OCI-LY3 (cell line): ENCODE results near the gene DOCK1.

ENCODE experiments used
- H2AFZ ChIP-seq: fragments of 200-600, 300-600 bp; shearing (Covaris generic); 2 replicates; pipeline ENCODE4 v1.6.0; 2014; ENCODE audit warnings: antibody characterized with exemption, low read depth, low read length
- H3K27ac ChIP-seq: fragments of 200-600, 300-600 bp; sonication (generic); 2 replicates; pipeline ENCODE4 v1.5.1; 2014; ENCODE audit warnings: mild to moderate bottlenecking, low read length, moderate library complexity, mixed read lengths
- H3K27me3 ChIP-seq: fragments of 200-600, 300-600 bp; sonication (generic); 2 replicates; pipeline ENCODE4 v1.6.1; 2014; ENCODE audit warnings: low read depth, low read length, mixed read lengths
- H3K36me3 ChIP-seq: fragments of 200-600, 300-600 bp; sonication (generic); replicated peaks from 2 replicates; pipeline ENCODE3; 2014; ENCODE audit warnings: low read depth, low read length, mixed read lengths
- H3K4me1 ChIP-seq: fragments of 300-600, 200-600 bp; sonication (generic); 2 replicates; pipeline ENCODE4 v1.6.1; 2014; ENCODE audit warnings: low read length, mixed read lengths
- H3K4me2 ChIP-seq: fragments of 200-600, 300-600 bp; sonication (generic); 2 replicates; pipeline ENCODE4 v1.6.1; 2014; ENCODE audit warnings: low read length, mixed read lengths
- H3K4me3 ChIP-seq: fragments of 300-600, 200-600 bp; sonication (generic); 2 replicates; pipeline ENCODE4 v1.5.1; 2014; ENCODE audit warnings: antibody characterized with exemption, mild to moderate bottlenecking, low read length, moderate library complexity
- H3K79me2 ChIP-seq: fragments of 300-600, 200-600 bp; shearing (Covaris generic); 2 replicates; pipeline ENCODE4 v1.6.1; 2014; ENCODE audit warnings: mild to moderate bottlenecking, low read length, mixed read lengths
- H3K9ac ChIP-seq: fragments of 300-600, 200-600 bp; shearing (Covaris generic); 2 replicates; pipeline ENCODE4 v1.6.0; 2014; ENCODE audit warnings: mild to moderate bottlenecking, low read length, moderate library complexity
- H3K9me3 ChIP-seq: fragments of 200-600, 300-600 bp; shearing (Covaris generic); 2 replicates; pipeline ENCODE4 v1.6.1; 2014; ENCODE audit warnings: low read length, mixed read lengths; ENCODE audit not compliant: insufficient read depth
- H4K20me1 ChIP-seq: fragments of 200-600, 300-600 bp; sonication (generic); 2 replicates; pipeline ENCODE4 v1.6.1; 2016; ENCODE audit warnings: low read length, mixed read lengths; ENCODE audit not compliant: insufficient read depth
- EZH2phosphoT487 ChIP-seq: fragments of 200-600 bp; shearing (Covaris generic); IDR thresholded peaks from 2 replicates; pipeline ENCODE4 v1.6.1; 2018; ENCODE audit warnings: antibody characterized with exemption, mixed run types, low read depth
- TF ChIP-seq, protein P1 (sequence below): fragments of 200-600, 300-600 bp; sonication (generic); IDR thresholded peaks from 2 replicates; pipeline ENCODE4 v1.5.1; 2014; ENCODE audit warnings: antibody characterized with exemption, low read length, low read depth

The DOCK1 gene

DNA sequence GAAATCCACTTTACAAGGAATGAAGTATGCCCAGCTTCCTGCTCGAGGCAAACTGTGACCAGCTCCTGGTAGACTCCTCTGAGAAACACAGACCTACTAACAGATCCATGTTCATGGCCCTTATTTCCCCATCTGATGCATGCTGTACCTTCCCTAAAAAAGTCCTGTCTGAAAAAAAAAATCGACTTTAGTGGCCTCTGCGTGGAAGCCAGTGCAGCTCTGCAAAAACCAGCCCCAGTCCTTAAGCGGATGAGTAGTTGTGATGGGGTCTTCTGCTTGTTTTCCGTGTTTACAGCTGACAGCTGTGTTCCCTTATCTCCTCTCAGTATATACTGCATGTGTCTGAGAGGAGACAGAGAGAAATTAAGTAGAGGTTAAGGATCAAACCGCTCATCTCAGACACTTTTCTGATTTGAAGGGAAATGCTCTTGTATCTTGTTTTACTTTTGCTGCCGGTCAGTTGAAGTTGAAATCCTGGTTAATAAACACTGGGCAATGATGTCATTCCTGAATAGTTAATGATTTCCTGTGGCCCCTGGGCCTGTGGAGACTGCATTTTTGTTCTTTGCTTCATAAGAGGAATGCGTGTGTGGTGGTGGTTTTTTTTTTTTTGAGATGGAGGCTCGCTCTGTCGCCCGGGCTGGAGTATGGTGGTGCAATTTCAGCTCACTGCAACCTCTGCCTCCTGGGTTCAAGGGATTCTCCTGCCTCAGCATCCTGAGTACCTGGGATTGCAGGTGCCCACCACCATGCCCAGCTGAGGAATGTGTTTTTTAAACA lies 67.6 kb downstream of the DOCK1 start:
- H3K4me2 ChIP-seq: no peak overlapping the region
- H3K36me3 ChIP-seq: no peaks in the 10 kb centered on the region
- no peaks in the 10 kb centered on the region for H4K20me1 ChIP-seq
- H3K27me3 ChIP-seq: no peaks in the 10 kb centered on the region
- no peak overlapping the region for H3K9ac ChIP-seq
- H2AFZ ChIP-seq: no peak overlapping the region
- H3K79me2 ChIP-seq: no peaks in the 10 kb centered on the region
- TF ChIP-seq, protein P1, sequence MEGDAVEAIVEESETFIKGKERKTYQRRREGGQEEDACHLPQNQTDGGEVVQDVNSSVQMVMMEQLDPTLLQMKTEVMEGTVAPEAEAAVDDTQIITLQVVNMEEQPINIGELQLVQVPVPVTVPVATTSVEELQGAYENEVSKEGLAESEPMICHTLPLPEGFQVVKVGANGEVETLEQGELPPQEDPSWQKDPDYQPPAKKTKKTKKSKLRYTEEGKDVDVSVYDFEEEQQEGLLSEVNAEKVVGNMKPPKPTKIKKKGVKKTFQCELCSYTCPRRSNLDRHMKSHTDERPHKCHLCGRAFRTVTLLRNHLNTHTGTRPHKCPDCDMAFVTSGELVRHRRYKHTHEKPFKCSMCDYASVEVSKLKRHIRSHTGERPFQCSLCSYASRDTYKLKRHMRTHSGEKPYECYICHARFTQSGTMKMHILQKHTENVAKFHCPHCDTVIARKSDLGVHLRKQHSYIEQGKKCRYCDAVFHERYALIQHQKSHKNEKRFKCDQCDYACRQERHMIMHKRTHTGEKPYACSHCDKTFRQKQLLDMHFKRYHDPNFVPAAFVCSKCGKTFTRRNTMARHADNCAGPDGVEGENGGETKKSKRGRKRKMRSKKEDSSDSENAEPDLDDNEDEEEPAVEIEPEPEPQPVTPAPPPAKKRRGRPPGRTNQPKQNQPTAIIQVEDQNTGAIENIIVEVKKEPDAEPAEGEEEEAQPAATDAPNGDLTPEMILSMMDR: no peak
- TF ChIP-seq EZH2phosphoT487: no peak
- no peak overlapping the region for H3K4me3 ChIP-seq
- no peak overlapping the region for H3K27ac ChIP-seq
- H3K4me1 ChIP-seq: no peaks in the 10 kb centered on the region
- H3K9me3 ChIP-seq: no peaks in the 10 kb centered on the region

DNA sequence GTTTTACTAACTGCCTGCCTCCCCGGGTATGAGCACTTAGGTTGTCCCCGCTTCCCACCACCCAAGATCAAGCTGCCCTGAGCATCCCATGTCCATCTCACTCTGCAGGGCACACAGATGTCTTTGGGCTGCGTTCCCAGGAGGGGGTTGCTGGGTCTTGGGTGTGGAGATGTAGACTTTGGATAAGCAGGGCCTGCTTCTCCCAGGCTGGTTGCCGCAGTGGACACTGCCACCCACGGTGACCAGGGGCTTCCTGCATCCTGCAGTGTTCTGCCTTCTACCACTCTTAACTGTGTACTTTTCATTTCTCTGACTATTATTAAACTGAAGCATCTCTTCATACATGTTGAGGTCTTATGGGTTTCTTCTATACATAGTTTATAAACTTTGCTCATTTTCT lies 70.0 kb downstream of the DOCK1 start:
- Histone ChIP-seq H3K4me2 (no peak overlapping the region), H3K9me3 (no peaks in the 10 kb centered on the region), H3K27ac (no peak overlapping the region), H3K4me3 (no peak overlapping the region), H2AFZ (no peak overlapping the region), H4K20me1 (no peaks in the 10 kb centered on the region), H3K4me1 (no peaks in the 10 kb centered on the region), H3K27me3 (no peaks in the 10 kb centered on the region), H3K36me3 (no peaks in the 10 kb centered on the region), H3K79me2 (no peaks in the 10 kb centered on the region), H3K9ac (no peak overlapping the region)
- no peak for TF ChIP-seq EZH2phosphoT487
- TF ChIP-seq, protein P1: no peak

DNA sequence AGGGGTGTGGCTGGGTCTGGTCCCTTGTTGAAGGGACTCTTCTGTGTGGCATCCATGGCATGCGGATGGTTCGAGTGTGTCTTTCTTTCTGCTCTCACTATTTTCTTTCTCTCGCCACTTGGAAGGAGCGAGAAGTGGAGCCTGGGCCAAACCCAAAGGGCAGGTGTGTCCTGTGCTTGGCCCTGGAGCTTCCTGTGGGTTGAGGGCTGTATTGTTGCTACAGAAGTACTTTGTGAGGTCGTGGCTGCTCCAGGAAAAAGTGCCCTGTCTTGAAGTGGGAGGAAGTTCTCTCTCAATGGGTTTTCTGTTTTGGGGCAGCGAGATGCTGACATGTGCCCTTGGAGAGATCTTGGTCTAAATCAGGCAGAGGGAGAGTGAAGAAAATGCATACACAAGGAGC lies 72.0 kb downstream of the DOCK1 start:
- H3K36me3 ChIP-seq: no peaks in the 10 kb centered on the region

DNA sequence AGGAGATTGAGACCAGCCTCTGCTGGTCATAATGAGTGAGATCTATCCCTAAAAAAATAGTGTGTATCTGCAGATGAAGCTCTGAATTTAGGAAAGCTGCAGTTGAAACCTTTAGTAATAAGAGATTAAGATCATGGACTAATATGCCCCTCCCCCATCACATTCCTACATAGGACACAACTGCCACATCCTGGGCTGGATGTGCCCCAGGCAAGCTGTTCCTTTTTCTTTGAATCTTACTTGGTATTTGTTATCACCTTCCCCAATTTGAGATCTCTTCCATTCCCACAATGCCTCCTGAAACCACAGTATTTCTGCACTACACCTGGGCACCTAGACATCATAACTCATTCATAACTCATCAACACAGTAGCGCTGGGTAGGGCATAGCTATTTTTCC lies 74.1 kb downstream of the DOCK1 start:
- no peaks in the 10 kb centered on the region for H3K36me3 ChIP-seq
- H3K4me1 ChIP-seq: no peaks in the 10 kb centered on the region
- no peak overlapping the region for H2AFZ ChIP-seq
- TF ChIP-seq, protein P1: no peak
- TF ChIP-seq EZH2phosphoT487: no peak
- H3K27me3 ChIP-seq: no peaks in the 10 kb centered on the region
- H3K27ac ChIP-seq: no peak overlapping the region
- H3K4me2 ChIP-seq: no peak overlapping the region
- H3K79me2 ChIP-seq: no peaks in the 10 kb centered on the region
- H3K4me3 ChIP-seq: no peak overlapping the region
- H4K20me1 ChIP-seq: no peaks in the 10 kb centered on the region
- no peaks in the 10 kb centered on the region for H3K9me3 ChIP-seq
- no peak overlapping the region for H3K9ac ChIP-seq

More for the DNA sequence above, 72.0 kb downstream of the DOCK1 start:
- Histone ChIP-seq H3K27ac (no peak overlapping the region), H4K20me1 (no peaks in the 10 kb centered on the region), H3K4me2 (no peak overlapping the region), H3K9ac (no peak overlapping the region), H3K9me3 (no peaks in the 10 kb centered on the region), H3K4me3 (no peak overlapping the region), H2AFZ (no peak overlapping the region), H3K4me1 (no peaks in the 10 kb centered on the region), H3K79me2 (no peaks in the 10 kb centered on the region), H3K27me3 (no peaks in the 10 kb centered on the region)
- no peak for TF ChIP-seq EZH2phosphoT487
- TF ChIP-seq, protein P1: no peak
